ENCODE data around the gene PPP1R37. TPM values are rescaled to one million over a fixed set of nuclear protein-coding genes. Genes with fewer than 3 reads are reported as not detected.
A peak's percentile ranks its signal among the peaks of the same experiment; 100 is the strongest.

Gene PPP1R37
- total RNA-seq, 1 experiment from 2014 or later, result 33.6 TPM

DNA sequence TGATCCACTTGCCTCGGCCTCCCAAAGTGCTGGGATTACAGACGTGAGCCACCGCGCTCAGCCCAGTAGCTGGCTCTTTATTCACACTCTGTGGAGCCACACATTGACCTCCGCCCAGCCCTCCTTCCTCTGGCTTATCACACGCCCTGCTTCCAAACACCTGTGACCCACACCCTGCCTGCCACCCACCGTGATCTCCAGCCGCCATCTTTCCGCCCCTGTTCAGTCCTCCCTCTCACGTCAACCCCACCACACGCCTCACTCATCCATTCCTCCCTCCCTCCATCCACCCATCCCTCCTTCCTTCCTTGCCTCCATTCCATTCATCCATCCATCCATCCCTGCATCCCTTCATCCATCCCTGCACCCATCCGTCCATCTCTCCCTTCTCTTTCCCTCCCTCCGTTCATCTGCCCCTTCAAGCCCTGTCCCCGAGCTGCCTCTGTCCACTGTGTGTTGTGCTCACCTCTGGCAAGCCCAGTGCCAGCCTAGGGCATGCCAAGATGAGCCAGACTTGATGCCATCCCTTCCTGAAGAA, 34.3 kb upstream of the PPP1R37 start:
- no peak overlapping the region for H2BK5ac ChIP-seq (ENCODE audit: insufficient read length, low read length)
- H3K4me3 Mint-ChIP-seq, result no peak overlapping the region
- peak overlapping the region in 1 of 3 experiments; percentile 87; a peak in 3 of 7 replicates for H3K27ac Mint-ChIP-seq
- no peak overlapping the region for H3K4ac ChIP-seq (ENCODE audit: low read depth, low read length)
- no peak overlapping the region for H3K18ac ChIP-seq (ENCODE audit: insufficient read length, low read depth, low read length)
- no peak overlapping the region for H4K91ac ChIP-seq (ENCODE audit: insufficient read length, low read depth, low read length)
- no peak overlapping the region for H3K14ac ChIP-seq (ENCODE audit: insufficient read depth, low read length)
- no peak overlapping the region for H2BK12ac ChIP-seq (ENCODE audit: insufficient read length, low read depth, low read length)
- no peaks in the 10 kb centered on the region for H3K27me3 Mint-ChIP-seq (ENCODE audit: low read depth)
- no peak overlapping the region for H2BK15ac ChIP-seq (ENCODE audit: low read depth, low read length)
- peaks cover 5 to 6% of the 10 kb centered on the region in 2 experiments; a peak in 3 of 4 replicates for H3K4me1 Mint-ChIP-seq
- no peaks in the 10 kb centered on the region for H3K79me2 ChIP-seq (ENCODE audit: insufficient read depth, low read length)
- no peak overlapping the region for H3T11ph ChIP-seq (ENCODE audit: low read length)
- no peak for DNase-seq
- H4K5ac ChIP-seq (ENCODE audit: insufficient read length, low read depth, low read length), result no peak overlapping the region
- H3K9ac ChIP-seq (ENCODE audit: extremely low read depth, insufficient read length, low read length), result no peak overlapping the region
- no peak overlapping the region for H2BK120ac ChIP-seq (ENCODE audit: low read depth, low read length, poor library complexity, severe bottlenecking)
- H3K23ac ChIP-seq (ENCODE audit: insufficient read length, low read depth, low read length), result no peak overlapping the region
- no peaks in the 10 kb centered on the region for H3K27me3 ChIP-seq (ENCODE audit: insufficient read depth, low read length)
- WGBS (ENCODE audit: extremely low coverage, insufficient read length, low lambda C conversion rate), result 100% methylated on average over 1 of the region's 14 CpGs
- no peak overlapping the region for H3K4me2 ChIP-seq (ENCODE audit: insufficient read depth, insufficient read length, low read length)
- H3K4me1 ChIP-seq (ENCODE audit: insufficient read depth, low read length), result no peaks in the 10 kb centered on the region
- H3K56ac ChIP-seq (ENCODE audit: insufficient read length, low read depth, low read length), result no peak overlapping the region
- no peaks in the 10 kb centered on the region for H3K9me3 Mint-ChIP-seq
- H2BK20ac ChIP-seq (ENCODE audit: low read depth, low read length, poor library complexity, severe bottlenecking), result no peak overlapping the region
- no peaks in the 10 kb centered on the region for H3K23me2 ChIP-seq (ENCODE audit: insufficient read length, low read depth, low read length, poor library complexity, severe bottlenecking)
- no peaks in the 10 kb centered on the region for H3K79me1 ChIP-seq (ENCODE audit: insufficient read depth, low read depth, low read length, poor library complexity, severe bottlenecking)
- H3K27ac ChIP-seq (ENCODE audit: insufficient read length, low read depth, low read length), result no peak overlapping the region
- peaks cover 50 to 90% (median 88%) of the 10 kb centered on the region in 3 experiments for H3K36me3 Mint-ChIP-seq (ENCODE audit: insufficient read depth in 1 of 3, low read depth in 3 of 3)
- no peak overlapping the region for H4K8ac ChIP-seq (replicated peaks; ENCODE audit: insufficient read length, low read depth, low read length)
- no peaks in the 10 kb centered on the region for H3K9me3 ChIP-seq (ENCODE audit: control insufficient read depth, low read depth, low read length)
- no peak overlapping the region for H2AFZ ChIP-seq (ENCODE audit: low read length)
- TF ChIP-seq, protein P1, sequence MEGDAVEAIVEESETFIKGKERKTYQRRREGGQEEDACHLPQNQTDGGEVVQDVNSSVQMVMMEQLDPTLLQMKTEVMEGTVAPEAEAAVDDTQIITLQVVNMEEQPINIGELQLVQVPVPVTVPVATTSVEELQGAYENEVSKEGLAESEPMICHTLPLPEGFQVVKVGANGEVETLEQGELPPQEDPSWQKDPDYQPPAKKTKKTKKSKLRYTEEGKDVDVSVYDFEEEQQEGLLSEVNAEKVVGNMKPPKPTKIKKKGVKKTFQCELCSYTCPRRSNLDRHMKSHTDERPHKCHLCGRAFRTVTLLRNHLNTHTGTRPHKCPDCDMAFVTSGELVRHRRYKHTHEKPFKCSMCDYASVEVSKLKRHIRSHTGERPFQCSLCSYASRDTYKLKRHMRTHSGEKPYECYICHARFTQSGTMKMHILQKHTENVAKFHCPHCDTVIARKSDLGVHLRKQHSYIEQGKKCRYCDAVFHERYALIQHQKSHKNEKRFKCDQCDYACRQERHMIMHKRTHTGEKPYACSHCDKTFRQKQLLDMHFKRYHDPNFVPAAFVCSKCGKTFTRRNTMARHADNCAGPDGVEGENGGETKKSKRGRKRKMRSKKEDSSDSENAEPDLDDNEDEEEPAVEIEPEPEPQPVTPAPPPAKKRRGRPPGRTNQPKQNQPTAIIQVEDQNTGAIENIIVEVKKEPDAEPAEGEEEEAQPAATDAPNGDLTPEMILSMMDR (conservative IDR thresholded peaks at IDR 0.05), result no peak
- H4K20me1 ChIP-seq (ENCODE audit: control insufficient read depth, insufficient read depth, insufficient read length), result no peaks in the 10 kb centered on the region
- no peak overlapping the region for H2AK5ac ChIP-seq (ENCODE audit: insufficient read length, low read length)

Measured in H9 (cell line).